ENCODE data around the gene PDCD10.

Gene PDCD10

DNA sequence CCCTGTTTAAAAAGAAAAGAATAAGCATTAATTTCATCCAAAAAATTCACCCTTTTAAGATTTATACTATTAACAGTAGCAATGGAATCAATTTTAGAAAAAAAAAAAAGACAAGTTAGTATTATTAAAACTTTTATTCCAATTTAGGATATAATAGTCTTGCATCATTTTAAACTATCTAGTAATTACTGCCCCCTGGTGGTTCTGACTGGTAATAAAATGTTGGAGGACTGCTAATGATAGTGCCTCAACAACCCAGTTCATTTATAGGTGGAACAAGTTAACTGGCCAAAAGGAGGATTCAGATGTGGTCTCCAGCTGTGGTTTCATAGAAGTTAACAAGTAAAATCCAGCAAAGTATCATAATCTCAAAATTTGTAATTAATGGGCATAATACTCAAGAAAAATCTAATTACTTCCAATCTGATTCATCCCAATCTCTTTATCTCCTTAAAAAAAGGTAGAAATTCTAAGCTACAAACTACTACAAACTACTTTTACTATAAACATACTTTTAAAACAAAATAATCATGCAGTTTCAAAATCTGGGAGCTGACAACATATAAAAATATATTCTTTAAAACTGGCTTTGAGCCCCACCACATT lies 50.2 kb downstream of the PDCD10 start:
- DNase-seq (ENCODE audit: low spot score), result peak; percentile 81

DNA sequence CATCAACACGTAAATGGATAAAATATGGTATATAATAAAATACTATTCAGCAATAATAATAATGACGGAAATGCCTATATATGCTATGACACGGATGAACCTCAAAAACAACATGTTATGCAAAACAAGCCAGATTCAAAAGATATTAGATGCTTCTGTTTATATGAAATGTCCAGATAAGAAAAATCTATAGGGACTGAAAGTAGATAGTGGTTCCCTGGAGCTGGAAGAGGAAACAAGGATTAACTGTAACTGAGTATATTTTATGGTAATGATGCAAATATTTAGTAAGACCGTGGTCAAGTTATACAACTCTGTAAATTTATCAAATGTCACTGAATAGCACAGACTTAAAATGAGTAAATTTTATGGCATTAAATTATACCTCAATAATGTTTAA lies 55.2 kb downstream of the PDCD10 start:
- no peak for DNase-seq (ENCODE audit: low spot score)

DNA sequence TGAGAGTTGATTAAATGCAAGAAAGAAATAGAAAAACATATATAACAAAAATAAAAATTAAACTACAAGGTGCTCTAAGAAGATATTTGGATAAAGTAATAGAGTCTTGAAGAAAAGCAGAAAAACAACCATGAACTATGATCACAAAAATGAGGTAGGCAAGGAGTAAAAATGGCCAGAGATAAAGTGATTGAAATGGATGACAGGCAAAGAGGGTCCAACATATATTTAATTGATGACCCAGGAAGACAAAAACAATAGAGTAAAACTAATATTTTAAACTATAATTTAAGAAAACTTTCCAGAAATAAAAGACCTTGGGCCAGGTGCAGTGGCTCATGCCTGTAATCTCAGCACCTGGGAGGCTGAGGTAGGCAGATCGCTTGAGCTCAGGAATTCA lies 58.8 kb downstream of the PDCD10 start:
- DNase-seq (ENCODE audit: low spot score), result no peak

DNA sequence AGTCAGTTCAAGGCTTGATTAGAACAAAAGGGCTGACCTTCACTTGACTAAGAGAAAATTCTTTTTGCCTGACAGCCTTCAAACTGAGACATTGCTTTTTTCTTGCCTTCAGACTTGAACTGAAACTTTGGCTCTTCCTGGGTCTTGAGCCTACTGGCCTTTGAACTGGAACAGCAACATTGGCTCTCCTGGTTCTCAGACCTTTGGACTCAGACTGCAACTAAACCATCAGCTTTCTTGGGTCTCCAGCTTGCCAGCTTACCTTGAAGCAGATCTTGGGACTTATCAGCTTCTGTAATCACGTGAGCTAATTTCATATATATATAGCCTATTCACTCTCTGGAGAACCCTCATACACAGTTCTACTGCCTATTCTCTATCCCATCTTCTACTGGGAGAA lies 61.5 kb downstream of the PDCD10 start:
- no peak for DNase-seq (ENCODE audit: low spot score)

- DNase-seq (ENCODE audit: low spot score), result no peak
Observed at GRCh38 chr3:167671878-167672427, 62.7 kb downstream of the PDCD10 start.

DNA sequence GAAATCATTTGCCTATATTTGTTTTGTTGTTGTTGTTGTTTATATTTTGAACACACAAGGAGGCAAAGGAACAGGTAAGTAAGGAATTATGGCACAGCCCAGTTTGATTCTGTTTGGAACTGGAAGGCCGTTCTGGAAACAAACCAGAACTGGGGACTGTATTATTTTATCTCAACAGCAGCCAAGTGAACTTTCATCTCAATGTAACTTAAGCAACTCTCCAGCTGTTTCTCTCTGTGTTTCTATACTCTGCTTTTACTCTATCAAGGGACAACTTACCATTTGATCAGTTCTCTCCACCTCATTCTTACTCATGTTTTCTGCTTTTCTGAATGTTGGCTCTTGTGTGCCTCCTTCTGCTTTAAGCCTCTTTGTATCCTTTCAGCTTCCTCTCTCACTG lies 65.0 kb downstream of the PDCD10 start:
- no peak for DNase-seq (ENCODE audit: low spot score)

GRCh38 chr3:167668651-167669050 lies 66.0 kb downstream of the PDCD10 start:
- DNase-seq (ENCODE audit: low spot score), result no peak

GRCh38 chr3:167666563-167666962 lies 68.1 kb downstream of the PDCD10 start:
- DNase-seq (ENCODE audit: low spot score), result no peak

DNA sequence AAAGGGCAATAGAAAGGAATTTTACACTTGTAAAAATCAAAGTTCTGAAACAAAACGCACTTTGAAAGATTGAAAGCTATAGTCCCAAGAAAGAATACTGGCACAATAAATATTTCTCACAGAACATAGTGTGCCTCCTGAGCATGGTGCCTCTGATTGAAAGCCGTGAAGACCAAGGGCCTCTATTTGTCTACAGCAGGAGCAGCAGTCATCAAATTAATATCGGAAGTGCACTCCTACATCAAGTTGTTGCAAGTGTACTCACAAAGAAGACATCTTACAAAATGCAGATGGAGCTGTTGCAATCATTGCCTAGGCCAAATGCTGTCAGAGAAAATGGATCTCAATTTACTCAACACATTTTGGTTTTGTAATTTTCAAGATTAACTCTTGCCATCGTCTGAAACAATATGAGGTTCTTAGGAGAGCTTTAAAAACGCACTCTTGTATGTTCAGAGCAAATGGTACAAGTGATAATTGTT lies 71.7 kb downstream of the PDCD10 start:
- DNase-seq (ENCODE audit: low spot score), result no peak

GRCh38 chr3:167657684-167658225 lies 76.9 kb downstream of the PDCD10 start:
- DNase-seq (ENCODE audit: low spot score), result no peak

- no peak for DNase-seq (ENCODE audit: low spot score)
Observed at GRCh38 chr3:167656821-167657220, 77.9 kb downstream of the PDCD10 start.

DNA sequence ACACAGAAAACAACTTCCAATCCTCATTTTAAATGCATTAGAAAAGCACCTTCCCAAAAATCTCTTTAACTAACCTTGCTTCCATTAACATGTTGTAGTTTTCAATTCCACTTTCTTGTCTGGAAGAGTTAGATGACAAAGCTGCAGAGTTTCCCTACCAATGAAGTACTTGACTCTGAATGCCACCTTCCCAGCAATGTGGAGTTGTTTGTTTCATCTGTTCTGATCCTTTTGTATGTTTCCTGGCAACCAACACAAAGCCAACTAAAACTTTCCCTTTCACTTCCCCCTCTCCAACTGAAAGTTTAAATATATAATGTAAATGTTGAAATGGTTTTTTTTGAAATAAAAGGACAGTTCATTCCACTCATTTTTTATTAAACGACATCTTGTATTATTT lies 80.9 kb downstream of the PDCD10 start, which contains the start of gene WDR49:
Gene WDR49, minus strand, starts transcription at position 183 of the 400 bp plus-strand sequence. CDS start 517 bp downstream, outside the sequence.
- no peak for DNase-seq (ENCODE audit: low spot score)

- no peak for DNase-seq (ENCODE audit: low spot score)
Observed at GRCh38 chr3:167653155-167653554, 81.5 kb downstream of the PDCD10 start.

DNA sequence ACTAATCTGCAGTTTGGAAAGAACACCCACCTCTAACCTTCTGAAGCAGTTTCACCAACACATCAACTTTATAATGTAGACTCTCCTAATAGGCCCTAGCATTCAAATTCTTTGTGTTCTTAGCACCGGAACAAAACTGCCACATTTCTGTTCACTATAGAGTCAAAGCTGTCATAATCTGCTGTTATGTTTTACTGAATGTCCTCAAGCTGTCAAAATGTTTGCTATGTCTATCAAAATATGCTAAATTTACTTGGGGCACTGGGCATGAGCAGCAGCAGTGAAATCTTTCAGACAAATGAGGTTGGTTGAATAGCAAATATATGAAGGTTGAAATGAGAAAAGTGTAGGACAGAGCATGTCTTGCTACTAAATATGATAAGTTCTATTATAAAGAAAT lies 82.9 kb downstream of the PDCD10 start:
- DNase-seq (ENCODE audit: low spot score), result no peak

- DNase-seq (ENCODE audit: low spot score), result no peak
Observed at GRCh38 chr3:167650459-167650858, 84.2 kb downstream of the PDCD10 start.

- DNase-seq (ENCODE audit: low spot score), result no peak
Observed at GRCh38 chr3:167649746-167650145, 84.9 kb downstream of the PDCD10 start.

- no peak for DNase-seq (ENCODE audit: low spot score)
Observed at GRCh38 chr3:167644611-167645010, 90.1 kb downstream of the PDCD10 start.

Measured in CD4-positive, alpha-beta T cell treated with Interleukin-15 for 4 hours (primary cell).